Testis (tissue), 3 donors: ENCODE data around the gene NR5A1. TPM values are rescaled to one million over a fixed set of nuclear protein-coding genes. Genes with fewer than 3 reads are reported as not detected.

Experiments
- DNase-seq: peaks from one replicate; pipeline ENCODE4 v3.0.0-alpha.2; 2019
- H3K27ac ChIP-seq, 2 donors: fragments of 200-600 bp; sonication (generic); one replicate each; pipeline ENCODE4 v1.5.1; 2019
- H3K27me3 ChIP-seq: fragments of 200-600 bp; sonication (generic); one replicate; pipeline ENCODE4 v1.5.1; 2019
- H3K36me3 ChIP-seq: fragments of 200-600 bp; sonication (generic); one replicate; pipeline ENCODE4 v1.5.1; 2017; ENCODE audit warnings: low read depth; ENCODE audit errors: missing control alignments
- H3K4me1 ChIP-seq: fragments of 200-600 bp; sonication (generic); one replicate; pipeline ENCODE4 v1.5.1; 2019
- H3K4me3 ChIP-seq, 2 donors: fragments of 200-600 bp; sonication (generic); one replicate each; pipeline ENCODE4 v1.5.1; 2017 to 2019
- H3K9me3 ChIP-seq: fragments of 200-600 bp; sonication (generic); one replicate; pipeline ENCODE4 v1.5.1; 2017
- POLR2A ChIP-seq: fragments of 450-650 bp; IDR thresholded peaks from one replicate; pipeline ENCODE4 v1.6.1; 2017; ENCODE audit warnings: antibody characterized with exemption, mild to moderate bottlenecking, moderate library complexity
- WGBS, 2 donors: methylation state at CpG; one replicate each; pipeline ENCODE4 v1.1.5; 2018; 5-methylcytosine and 5-hydroxymethylcytosine counted together
- intact Hi-C: fragments of 100-400 bp; cut with DNase I; formaldehyde crosslinking; loops from one replicate; pipeline ENCODE4 v1.15.1; 2023; ENCODE audit warnings: low total_unique reads
- polyA plus RNA-seq: library from polyadenylated mRNA; stranded (reverse); fragments of 350-450 nt; fragmentation: Illumina TruSeq; extraction: RNeasy Lipid Tissue Mini Kit (QIAGEN cat#74804); gene quantifications from one replicate; pipeline ENCODE4 v1.2.3, GENCODE V29; 2014; ENCODE audit warnings: low read depth, low replicate concordance; ENCODE audit not compliant: insufficient read depth
- total RNA-seq, 2 donors: library from RNA; depleted of rRNA; stranded (reverse); fragments of >200 nt; gene quantifications; one replicate each; pipeline ENCODE4 v1.2.3, GENCODE V29; 2016
- TF ChIP-seq, protein P1 (sequence below), 3 experiments: fragments of 450-650 bp in 2 of 3; fragments of 200-600 bp in 1 of 3; sonication (generic) in 1 of 3; IDR thresholded peaks; one replicate each; pipeline ENCODE4 v1.5.1; 2016 to 2019; ENCODE audit warnings: antibody characterized with exemption in 3 of 3, mild to moderate bottlenecking in 2 of 3, moderate library complexity in 1 of 3

Gene NR5A1
- total and polyA plus RNA-seq, 3 donors from 2014 or later = 28.7 to 65.2 (median 43.5) TPM

DNA sequence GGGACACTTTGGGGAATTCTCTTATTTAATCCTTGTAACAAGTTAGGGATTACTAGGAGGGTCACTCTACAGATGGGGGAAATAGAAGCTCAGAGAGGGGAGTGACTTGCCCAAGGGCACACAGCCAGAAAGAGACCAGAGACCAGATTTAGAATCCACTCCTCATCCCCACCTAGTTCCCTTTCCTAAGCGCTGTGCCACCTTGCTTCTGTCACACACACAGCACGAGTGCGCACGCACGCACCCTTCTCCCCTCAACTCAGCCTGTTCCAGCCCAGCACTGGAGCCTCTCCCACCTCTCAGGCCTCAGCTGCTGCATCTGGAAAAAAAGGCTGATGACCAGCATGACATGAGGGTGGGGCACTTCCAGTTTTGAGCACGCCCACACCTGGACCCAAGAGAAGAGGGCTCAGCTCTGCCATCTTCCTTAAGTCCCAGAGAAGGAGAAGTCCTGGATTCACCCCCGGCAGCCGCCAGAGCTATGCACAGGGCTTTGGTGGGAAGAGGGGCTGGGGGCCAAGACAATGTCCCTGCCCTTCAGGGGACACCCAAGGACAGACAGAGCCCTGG is 18.5 kb downstream of the NR5A1 start:
- Histone ChIP-seq H3K27me3 (no peaks in the 10 kb centered on the region), H3K4me1 (no peaks in the 10 kb centered on the region), H3K9me3 (no peaks in the 10 kb centered on the region), H3K4me3 (no peak overlapping the region), H3K27ac (no peak overlapping the region), H3K36me3 (no peaks in the 10 kb centered on the region)
- DNase-seq = no peak
- WGBS, 2 donors = 88 to 91% methylated on average over 7 to 8 of the region's 8 CpGs
- intact Hi-C loops = no loop called here
- no peak for TF ChIP-seq POLR2A
- TF ChIP-seq, protein P1, sequence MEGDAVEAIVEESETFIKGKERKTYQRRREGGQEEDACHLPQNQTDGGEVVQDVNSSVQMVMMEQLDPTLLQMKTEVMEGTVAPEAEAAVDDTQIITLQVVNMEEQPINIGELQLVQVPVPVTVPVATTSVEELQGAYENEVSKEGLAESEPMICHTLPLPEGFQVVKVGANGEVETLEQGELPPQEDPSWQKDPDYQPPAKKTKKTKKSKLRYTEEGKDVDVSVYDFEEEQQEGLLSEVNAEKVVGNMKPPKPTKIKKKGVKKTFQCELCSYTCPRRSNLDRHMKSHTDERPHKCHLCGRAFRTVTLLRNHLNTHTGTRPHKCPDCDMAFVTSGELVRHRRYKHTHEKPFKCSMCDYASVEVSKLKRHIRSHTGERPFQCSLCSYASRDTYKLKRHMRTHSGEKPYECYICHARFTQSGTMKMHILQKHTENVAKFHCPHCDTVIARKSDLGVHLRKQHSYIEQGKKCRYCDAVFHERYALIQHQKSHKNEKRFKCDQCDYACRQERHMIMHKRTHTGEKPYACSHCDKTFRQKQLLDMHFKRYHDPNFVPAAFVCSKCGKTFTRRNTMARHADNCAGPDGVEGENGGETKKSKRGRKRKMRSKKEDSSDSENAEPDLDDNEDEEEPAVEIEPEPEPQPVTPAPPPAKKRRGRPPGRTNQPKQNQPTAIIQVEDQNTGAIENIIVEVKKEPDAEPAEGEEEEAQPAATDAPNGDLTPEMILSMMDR (IDR thresholded peaks at IDR 0.05) = no peak

DNA sequence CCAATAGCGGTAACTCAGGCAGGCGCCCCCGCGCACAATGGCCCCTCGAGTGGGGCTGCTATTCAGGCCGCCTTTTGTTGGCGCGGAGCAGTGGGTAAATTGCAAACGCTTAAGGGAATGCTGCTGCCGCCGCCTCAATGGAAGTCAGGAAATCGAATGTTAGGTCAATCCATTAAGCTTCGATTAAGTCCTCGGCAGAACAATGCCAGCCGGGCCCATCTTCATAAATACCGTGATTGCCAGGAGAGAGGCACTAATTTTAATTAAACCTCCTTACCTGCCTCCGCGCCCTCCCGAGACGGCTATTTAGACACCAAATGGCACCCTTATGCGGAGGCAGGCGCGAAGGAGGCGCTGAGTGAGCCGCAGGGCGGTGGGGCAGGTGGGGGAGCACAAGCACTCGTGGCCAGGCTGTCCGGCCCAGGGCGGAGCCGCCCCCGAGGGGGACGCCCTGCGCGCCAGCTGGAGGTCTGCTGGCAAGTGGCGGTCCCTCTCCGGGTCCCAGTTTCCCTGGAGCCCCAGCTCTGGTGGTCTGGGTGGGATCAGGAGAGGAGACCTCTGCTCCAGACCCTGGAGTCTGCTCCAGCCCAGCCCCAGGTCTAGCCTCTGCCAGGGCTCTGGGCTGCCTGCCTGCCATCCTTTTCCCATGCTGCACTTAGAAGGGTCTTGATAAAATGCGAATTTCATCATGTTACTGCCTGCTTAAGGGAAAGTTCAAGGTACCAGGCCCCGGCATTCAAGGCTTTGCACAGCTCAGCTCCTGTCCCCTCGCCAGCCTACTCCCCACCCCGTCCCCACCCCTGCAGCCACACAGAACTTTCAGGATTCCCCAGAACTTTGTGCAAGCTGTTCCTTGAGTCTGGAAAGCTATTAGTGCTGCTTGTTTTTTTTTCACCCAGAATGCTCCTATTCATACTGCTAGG is 19.7 kb downstream of the NR5A1 start:
- no peaks in the 10 kb centered on the region for H3K36me3 ChIP-seq
- 67 to 69% methylated on average over 24 to 40 of the region's 40 CpGs for WGBS, 2 donors
- TF ChIP-seq POLR2A = no peak
- TF ChIP-seq, protein P1 (IDR thresholded peaks at IDR 0.05) = no peak
- H3K4me3 ChIP-seq = peak overlapping the region in 1 of 2 donors; percentile 10
- H3K27ac ChIP-seq = no peak overlapping the region
- H3K27me3 ChIP-seq = no peaks in the 10 kb centered on the region
- intact Hi-C loops = no loop called here
- H3K9me3 ChIP-seq = no peaks in the 10 kb centered on the region
- DNase-seq = no peak
- H3K4me1 ChIP-seq = no peaks in the 10 kb centered on the region

DNA sequence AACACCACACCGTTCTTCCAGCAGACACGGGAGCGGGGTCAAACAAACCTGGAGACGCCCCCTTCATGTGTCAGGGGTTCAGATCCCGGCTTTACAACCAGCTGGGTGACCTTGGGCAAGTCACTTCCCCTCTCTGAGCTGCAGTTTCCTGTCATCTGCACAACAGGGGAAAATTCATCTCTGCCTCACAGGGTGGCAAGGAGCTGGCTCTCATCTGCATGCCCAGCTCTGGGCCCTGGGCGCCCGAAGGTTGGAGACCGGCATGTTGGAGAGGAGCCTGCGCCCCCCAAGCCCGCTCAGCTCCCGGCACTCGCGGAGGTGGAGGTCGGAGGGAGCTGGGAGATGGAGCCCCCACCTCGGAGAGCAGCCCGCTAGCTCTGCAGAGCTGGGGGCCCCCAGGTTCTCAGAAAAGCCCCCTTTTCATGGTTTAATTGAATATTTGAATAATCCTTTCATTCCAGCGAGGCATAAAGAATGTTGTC is 20.4 kb downstream of the NR5A1 start:
- Histone ChIP-seq H3K4me3 (peak overlapping the region in 1 of 2 donors; percentile 10), H3K9me3 (no peaks in the 10 kb centered on the region), H3K27ac (no peak overlapping the region), H3K27me3 (no peaks in the 10 kb centered on the region), H3K36me3 (no peaks in the 10 kb centered on the region), H3K4me1 (no peaks in the 10 kb centered on the region)
- WGBS, 2 donors = 57 to 68% methylated on average over 17 of the region's 17 CpGs
- no peak for DNase-seq
- intact Hi-C loops = no loop called here
- no peak for TF ChIP-seq POLR2A
- TF ChIP-seq, protein P1 (IDR thresholded peaks at IDR 0.05) = no peak

DNA sequence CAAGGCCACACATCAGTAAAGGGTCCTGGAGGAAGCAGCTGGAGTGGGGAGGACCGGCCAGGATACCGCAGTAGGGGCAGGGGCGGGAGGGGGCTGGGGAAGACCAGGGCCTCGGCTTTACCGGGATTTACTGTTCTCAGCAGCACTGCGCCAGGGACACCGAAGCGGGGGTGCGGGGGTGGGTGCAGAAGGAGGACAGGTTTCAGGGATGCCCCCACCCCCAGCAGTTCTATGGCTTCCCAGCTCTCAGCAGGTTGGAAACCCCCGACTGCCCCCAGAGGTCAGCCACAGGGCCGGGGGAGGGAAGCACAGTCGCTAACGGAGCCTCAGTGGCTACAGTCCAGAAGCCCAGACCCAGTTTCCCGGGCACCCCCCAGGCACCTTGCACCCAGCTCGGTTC is 21.3 kb downstream of the NR5A1 start:
- DNase-seq = no peak
- no peak overlapping the region for H3K4me3 ChIP-seq
- 81 to 82% methylated on average over 7 to 15 of the region's 15 CpGs for WGBS, 2 donors
- intact Hi-C loops = no loop called here
- H3K9me3 ChIP-seq = no peaks in the 10 kb centered on the region
- no peaks in the 10 kb centered on the region for H3K36me3 ChIP-seq
- H3K27me3 ChIP-seq = no peaks in the 10 kb centered on the region
- H3K4me1 ChIP-seq = no peaks in the 10 kb centered on the region
- no peak overlapping the region for H3K27ac ChIP-seq
- TF ChIP-seq POLR2A = no peak
- TF ChIP-seq, protein P1 (IDR thresholded peaks at IDR 0.05) = no peak
